HepG2 (cell line): ENCODE data around the gene RAMP3.

Source experiments
- FIP1L1 ChIP-seq: fragments of 200-400 bp; formaldehyde crosslinking; IDR thresholded peaks from 2 replicates; pipeline ENCODE4 v1.6.1; 2018; ENCODE audit warnings: low read depth, mild to moderate bottlenecking, low read length, moderate library complexity, borderline replicate concordance; ENCODE audit not compliant: insufficient read depth
- FOSL1 ChIP-seq: sonication (generic); formaldehyde crosslinking; IDR thresholded peaks from 2 replicates; pipeline ENCODE4 v1.9.0; 2021; ENCODE audit warnings: missing genetic modification reagents, borderline replicate concordance
- TF ChIP-seq, protein P1 (sequence below): sonication (generic); formaldehyde crosslinking; IDR thresholded peaks from 2 replicates; pipeline ENCODE4 v1.5.0; 2020; ENCODE audit warnings: mild to moderate bottlenecking, missing genetic modification reagents, moderate library complexity

DNA sequence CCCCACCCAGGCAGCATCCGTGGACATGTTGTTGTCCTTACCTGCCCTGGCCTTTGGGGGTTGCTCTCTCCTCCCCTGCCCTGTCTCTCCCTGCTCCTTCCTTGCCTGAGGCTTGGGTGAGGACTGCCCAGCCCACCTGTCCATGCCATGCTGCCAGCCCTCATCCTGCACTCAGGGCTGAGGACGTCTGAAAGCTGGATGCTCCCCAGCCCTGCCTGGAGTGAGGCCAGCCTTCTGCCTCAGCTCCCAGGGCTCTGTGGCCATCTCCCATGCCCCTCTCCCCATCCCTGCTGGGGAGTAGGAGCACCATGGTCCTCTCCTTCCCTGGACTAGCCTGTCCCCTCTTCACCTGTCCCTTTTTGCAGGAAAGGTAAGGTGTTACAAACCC is 68.4 kb downstream of the RAMP3 start:
- TF ChIP-seq FOSL1 (CRISPR knock-in tag) (no peak), FIP1L1 (no peak)
- TF ChIP-seq, protein P1, sequence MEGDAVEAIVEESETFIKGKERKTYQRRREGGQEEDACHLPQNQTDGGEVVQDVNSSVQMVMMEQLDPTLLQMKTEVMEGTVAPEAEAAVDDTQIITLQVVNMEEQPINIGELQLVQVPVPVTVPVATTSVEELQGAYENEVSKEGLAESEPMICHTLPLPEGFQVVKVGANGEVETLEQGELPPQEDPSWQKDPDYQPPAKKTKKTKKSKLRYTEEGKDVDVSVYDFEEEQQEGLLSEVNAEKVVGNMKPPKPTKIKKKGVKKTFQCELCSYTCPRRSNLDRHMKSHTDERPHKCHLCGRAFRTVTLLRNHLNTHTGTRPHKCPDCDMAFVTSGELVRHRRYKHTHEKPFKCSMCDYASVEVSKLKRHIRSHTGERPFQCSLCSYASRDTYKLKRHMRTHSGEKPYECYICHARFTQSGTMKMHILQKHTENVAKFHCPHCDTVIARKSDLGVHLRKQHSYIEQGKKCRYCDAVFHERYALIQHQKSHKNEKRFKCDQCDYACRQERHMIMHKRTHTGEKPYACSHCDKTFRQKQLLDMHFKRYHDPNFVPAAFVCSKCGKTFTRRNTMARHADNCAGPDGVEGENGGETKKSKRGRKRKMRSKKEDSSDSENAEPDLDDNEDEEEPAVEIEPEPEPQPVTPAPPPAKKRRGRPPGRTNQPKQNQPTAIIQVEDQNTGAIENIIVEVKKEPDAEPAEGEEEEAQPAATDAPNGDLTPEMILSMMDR (CRISPR knock-in tag) = no peak
